ENCODE measurements around the gene KIAA1217.

Gene KIAA1217

DNA sequence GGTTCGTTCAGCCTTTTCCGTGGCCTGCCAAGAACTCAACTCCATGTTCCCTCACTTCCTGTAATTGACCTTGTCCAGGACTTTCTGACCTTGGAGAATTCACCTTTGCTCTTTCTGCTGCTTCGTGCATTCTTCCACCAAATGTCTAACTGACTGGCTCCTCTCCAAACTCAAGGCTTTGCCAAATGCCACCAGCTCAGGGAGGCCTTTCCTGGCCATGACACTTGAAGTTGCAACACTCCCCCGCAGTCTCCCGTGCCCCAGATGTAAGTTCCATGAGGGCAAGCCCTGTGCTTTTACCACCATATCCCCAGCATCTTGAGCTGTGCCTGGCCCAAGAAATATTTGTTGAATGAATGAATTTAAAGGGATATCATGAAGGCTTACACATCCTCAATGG is 276.4 kb downstream of the KIAA1217 start:
- no peak overlapping the region for H3K4me3 ChIP-seq (ENCODE audit: control insufficient read depth, low read depth, low read length)
- TF ChIP-seq, protein P1, sequence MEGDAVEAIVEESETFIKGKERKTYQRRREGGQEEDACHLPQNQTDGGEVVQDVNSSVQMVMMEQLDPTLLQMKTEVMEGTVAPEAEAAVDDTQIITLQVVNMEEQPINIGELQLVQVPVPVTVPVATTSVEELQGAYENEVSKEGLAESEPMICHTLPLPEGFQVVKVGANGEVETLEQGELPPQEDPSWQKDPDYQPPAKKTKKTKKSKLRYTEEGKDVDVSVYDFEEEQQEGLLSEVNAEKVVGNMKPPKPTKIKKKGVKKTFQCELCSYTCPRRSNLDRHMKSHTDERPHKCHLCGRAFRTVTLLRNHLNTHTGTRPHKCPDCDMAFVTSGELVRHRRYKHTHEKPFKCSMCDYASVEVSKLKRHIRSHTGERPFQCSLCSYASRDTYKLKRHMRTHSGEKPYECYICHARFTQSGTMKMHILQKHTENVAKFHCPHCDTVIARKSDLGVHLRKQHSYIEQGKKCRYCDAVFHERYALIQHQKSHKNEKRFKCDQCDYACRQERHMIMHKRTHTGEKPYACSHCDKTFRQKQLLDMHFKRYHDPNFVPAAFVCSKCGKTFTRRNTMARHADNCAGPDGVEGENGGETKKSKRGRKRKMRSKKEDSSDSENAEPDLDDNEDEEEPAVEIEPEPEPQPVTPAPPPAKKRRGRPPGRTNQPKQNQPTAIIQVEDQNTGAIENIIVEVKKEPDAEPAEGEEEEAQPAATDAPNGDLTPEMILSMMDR (IDR thresholded peaks at IDR 0.05; ENCODE audit: control insufficient read depth, insufficient read depth, low read depth, low read length, missing control alignments) = no peak
- DNase-seq (ENCODE audit: low read depth) = no peak

DNA sequence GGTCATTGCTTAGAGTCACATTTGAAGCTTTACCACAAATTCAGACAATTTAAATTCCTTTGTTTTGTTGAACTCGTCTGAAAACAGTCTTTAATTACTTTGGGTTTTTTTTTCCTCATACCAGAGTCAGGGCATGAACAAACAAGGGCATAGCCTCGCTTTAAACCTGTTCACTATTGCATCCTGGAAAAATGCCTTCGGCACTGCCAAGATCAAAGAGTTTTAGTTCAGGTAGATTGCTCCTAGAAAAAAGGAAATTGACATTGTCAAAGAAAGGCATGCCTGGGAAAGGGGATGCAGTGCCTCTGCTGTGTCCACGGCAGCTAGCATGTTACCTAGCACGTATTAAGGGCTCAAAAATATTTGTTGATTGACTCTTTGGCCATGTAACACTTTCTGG is 279.7 kb downstream of the KIAA1217 start:
- no peak for DNase-seq (ENCODE audit: low read depth)
- H3K4me3 ChIP-seq (ENCODE audit: control insufficient read depth, low read depth, low read length) = no peak overlapping the region
- TF ChIP-seq, protein P1 (IDR thresholded peaks at IDR 0.05; ENCODE audit: control insufficient read depth, insufficient read depth, low read depth, low read length, missing control alignments) = no peak

DNA sequence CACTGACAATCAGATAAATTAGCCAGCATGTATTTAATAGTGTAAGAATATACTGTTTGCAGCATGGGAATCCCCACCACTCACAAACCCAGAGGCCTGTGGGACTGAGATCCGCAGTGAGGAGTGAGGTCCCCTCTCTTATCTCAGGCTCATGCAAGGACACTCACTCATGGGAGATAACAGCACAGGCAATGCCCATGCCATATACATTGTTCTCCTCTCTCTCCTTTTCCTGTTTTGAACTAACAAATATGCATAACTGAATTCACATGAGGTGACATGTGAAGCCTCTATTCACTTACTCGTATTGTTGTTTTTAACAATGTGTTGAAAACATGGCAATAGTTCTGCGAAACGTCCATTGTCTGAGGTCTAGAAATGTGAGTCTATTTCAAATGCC is 284.2 kb downstream of the KIAA1217 start:
- H3K4me3 ChIP-seq (ENCODE audit: control insufficient read depth, low read depth, low read length) = no peak overlapping the region
- no peak for DNase-seq (ENCODE audit: low read depth)
- TF ChIP-seq, protein P1 (IDR thresholded peaks at IDR 0.05; ENCODE audit: control insufficient read depth, insufficient read depth, low read depth, low read length, missing control alignments) = no peak

DNA sequence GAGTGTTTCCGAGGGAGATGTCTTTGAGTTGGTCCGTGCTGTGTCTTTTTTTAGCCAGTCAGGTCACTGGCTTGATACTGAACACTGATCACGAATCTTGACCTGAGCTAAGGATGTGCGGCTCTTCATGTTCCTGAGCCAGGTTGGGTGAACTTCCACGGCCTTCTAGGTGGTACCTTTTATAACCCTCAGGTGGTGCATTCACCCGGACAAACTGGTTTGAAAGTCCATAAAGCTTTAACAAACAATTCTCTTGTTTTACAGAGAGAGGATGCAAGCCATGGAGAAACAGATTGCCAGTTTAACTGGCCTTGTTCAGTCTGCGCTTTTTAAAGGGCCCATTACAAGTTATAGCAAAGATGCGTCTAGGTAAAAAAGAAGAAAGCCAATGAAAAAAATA is 285.3 kb downstream of the KIAA1217 start:
- H3K4me3 ChIP-seq (ENCODE audit: control insufficient read depth, low read depth, low read length) = no peak overlapping the region
- TF ChIP-seq, protein P1 (IDR thresholded peaks at IDR 0.05; ENCODE audit: control insufficient read depth, insufficient read depth, low read depth, low read length, missing control alignments) = no peak
- DNase-seq (ENCODE audit: low read depth) = no peak

DNA sequence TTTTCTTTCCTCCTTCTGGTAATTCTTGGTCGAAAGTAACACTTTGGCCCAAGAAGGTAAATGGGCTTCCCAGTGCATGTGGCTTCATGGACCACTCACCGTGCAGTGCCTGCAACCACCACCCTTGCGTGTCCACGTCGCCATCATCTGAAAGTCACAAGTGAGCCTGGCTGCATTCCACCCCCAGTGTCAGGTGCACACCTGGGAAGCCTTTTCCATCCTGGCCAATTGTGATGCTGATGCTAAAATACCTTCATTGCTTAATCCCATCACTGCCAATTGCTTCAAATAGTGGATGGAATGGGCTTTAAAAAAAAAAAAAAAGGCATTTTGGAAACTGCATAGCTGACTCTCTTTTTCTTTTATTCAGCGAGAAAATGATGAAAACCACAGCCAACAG is 285.8 kb downstream of the KIAA1217 start:
- DNase-seq (ENCODE audit: low read depth) = no peak
- TF ChIP-seq, protein P1 (IDR thresholded peaks at IDR 0.05; ENCODE audit: control insufficient read depth, insufficient read depth, low read depth, low read length, missing control alignments) = no peak
- no peak overlapping the region for H3K4me3 ChIP-seq (ENCODE audit: control insufficient read depth, low read depth, low read length)

DNA sequence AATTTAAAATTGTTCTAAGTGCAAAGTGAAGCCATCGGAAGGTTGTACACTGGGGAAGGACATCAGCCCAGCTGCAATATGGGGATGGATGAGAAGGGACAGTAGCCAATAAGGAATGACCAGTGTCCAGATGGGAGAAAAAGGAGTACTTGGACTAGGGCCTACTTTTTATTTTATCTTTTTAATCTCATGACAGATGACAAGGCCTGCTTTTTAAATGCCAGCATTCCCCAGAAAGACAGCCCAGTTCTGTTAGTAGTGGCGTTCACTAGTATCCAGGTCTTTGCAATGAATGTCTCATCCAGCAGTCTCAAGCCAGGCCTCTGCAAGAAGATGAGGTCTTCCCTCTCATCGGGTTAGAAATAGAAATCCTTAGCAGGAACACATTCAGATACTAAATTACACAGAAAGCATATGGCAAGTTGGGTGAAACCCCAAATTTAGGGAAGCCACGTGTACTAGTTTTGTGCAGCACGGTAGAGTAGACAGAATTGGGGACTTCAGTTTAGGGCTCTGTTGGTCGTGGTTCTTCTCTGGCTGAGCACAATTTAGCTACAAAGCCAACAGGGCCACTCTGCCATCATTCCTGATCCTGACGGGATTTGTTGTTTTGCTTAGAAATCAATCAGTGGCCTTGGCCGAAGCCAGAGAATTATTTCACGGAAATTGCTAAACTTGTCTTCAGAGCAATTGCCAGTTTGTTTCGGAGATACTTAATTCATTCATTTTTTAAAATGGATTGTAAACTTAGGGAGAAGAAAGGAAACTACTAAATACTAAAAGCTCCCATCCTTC is 286.9 kb downstream of the KIAA1217 start:
- no peak overlapping the region for H3K4me3 ChIP-seq (ENCODE audit: control insufficient read depth, low read depth, low read length)
- TF ChIP-seq, protein P1 (IDR thresholded peaks at IDR 0.05; ENCODE audit: control insufficient read depth, insufficient read depth, low read depth, low read length, missing control alignments) = no peak
- DNase-seq (ENCODE audit: low read depth) = no peak
